HEK293 (cell line): ENCODE data around the gene MYL2.
A peak's percentile ranks its signal among the peaks of the same experiment; 100 is the strongest.

Source experiments
- YY1 ChIP-seq: fragments of 450-650 bp; formaldehyde crosslinking; IDR thresholded peaks from 2 replicates; pipeline ENCODE4 v1.5.1; 2018; ENCODE audit warnings: missing biosample characterization, missing genetic modification characterization
- ZBTB21 ChIP-seq: fragments of 450-650 bp; formaldehyde crosslinking; IDR thresholded peaks from 2 replicates; pipeline ENCODE4 v1.5.1; 2017; ENCODE audit warnings: missing biosample characterization, missing genetic modification characterization
- ZEB2 ChIP-seq: fragments of 450-650 bp; formaldehyde crosslinking; IDR thresholded peaks from 2 replicates; pipeline ENCODE4 v1.5.1; 2016; ENCODE audit warnings: missing biosample characterization, missing genetic modification characterization
- ZNF274 ChIP-seq, 2 experiments: fragments of 200-500 bp in 1 of 2; fragments of 450-650 bp in 1 of 2; sonication (Bioruptor generic) in 1 of 2; formaldehyde crosslinking in 1 of 2; IDR thresholded peaks; 2 replicates each; pipeline versions ENCODE4 v1.5.1 to v1.6.1; 2014 to 2016; ENCODE audit warnings: borderline replicate concordance in 1 of 2, inconsistent platforms in 1 of 2, low read length in 1 of 2, missing biosample characterization in 1 of 2, missing genetic modification characterization in 1 of 2
- TF ChIP-seq, protein P1 (sequence below): fragments of 450-650 bp; formaldehyde crosslinking; IDR thresholded peaks from 2 replicates; pipeline ENCODE4 v1.5.1; 2016; ENCODE audit warnings: missing biosample characterization, missing genetic modification characterization
- TF ChIP-seq, protein P2 (sequence below): fragments of 450-650 bp; formaldehyde crosslinking; IDR thresholded peaks from 2 replicates; pipeline ENCODE4 v1.5.1; 2016; ENCODE audit warnings: missing biosample characterization, missing genetic modification characterization

DNA sequence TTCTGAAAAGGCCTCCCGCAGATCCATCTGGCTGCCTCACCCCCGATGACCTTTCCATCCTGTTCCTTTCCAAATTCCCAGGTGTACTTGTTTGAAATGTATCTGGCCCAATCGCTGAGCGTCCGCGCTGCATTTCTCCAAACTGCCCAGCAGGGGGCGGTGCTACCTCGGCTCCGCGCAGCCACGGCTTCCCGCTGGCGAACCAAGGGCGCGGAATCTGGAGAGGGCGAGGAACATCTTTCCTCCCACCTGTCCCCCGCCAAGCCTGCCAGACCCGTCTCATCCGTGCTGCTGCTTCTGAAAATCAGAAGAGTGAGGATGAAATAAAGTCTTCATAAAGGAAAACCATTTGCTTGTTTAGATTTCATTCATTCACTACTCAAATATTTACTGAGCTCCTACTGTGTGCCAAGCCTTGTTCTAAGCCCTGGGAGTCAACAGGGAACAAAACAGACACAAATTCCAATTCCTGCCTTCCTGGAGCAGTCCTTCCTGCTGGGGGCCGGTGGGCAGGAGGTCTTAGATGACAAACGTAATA, 16.8 kb upstream of the MYL2 start:
- TF ChIP-seq ZEB2 (peak; percentile 53; the same call in 1 of the 2 replicates), ZBTB21 (no peak), YY1 (no peak), ZNF274 (IDR thresholded peaks at IDR 0.05; ENCODE audit: low read length) (no peak), ZNF274 (tag by site-specific recombination; IDR thresholded peaks at IDR 0.05; ENCODE audit: borderline replicate concordance) (no peak)
- TF ChIP-seq, protein P1, sequence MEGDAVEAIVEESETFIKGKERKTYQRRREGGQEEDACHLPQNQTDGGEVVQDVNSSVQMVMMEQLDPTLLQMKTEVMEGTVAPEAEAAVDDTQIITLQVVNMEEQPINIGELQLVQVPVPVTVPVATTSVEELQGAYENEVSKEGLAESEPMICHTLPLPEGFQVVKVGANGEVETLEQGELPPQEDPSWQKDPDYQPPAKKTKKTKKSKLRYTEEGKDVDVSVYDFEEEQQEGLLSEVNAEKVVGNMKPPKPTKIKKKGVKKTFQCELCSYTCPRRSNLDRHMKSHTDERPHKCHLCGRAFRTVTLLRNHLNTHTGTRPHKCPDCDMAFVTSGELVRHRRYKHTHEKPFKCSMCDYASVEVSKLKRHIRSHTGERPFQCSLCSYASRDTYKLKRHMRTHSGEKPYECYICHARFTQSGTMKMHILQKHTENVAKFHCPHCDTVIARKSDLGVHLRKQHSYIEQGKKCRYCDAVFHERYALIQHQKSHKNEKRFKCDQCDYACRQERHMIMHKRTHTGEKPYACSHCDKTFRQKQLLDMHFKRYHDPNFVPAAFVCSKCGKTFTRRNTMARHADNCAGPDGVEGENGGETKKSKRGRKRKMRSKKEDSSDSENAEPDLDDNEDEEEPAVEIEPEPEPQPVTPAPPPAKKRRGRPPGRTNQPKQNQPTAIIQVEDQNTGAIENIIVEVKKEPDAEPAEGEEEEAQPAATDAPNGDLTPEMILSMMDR (tag by site-specific recombination): peak; percentile 74
- TF ChIP-seq, protein P2, sequence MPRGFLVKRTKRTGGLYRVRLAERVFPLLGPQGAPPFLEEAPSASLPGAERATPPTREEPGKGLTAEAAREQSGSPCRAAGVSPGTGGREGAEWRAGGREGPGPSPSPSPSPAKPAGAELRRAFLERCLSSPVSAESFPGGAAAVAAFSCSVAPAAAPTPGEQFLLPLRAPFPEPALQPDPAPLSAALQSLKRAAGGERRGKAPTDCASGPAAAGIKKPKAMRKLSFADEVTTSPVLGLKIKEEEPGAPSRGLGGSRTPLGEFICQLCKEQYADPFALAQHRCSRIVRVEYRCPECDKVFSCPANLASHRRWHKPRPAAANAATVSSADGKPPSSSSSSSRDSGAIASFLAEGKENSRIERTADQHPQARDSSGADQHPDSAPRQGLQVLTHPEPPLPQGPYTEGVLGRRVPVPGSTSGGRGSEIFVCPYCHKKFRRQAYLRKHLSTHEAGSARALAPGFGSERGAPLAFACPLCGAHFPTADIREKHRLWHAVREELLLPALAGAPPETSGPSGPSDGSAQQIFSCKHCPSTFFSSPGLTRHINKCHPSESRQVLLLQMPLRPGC (tag by site-specific recombination): no peak
